Mesenchymal stem cell (in vitro differentiated cells and primary cell): ENCODE results near the gene EEA1.
A peak's percentile ranks its signal among the peaks of the same experiment; 100 is the strongest.

Experiments used
- DNase-seq: peaks from one replicate; pipeline ENCODE4 v3.0.0-alpha.2; 2013
- H2AFZ ChIP-seq: one replicate; pipeline ENCODE4 v1.6.1; 2013; ENCODE audit warnings: low read depth, mild to moderate bottlenecking, control low read depth, inconsistent platforms, low read length, moderate library complexity
- H2AK5ac ChIP-seq: 2 replicates; pipeline ENCODE4 v1.6.1; 2013; ENCODE audit warnings: low read length, moderate library complexity, mild to moderate bottlenecking, inconsistent platforms; ENCODE audit not compliant: severe bottlenecking
- H2BK120ac ChIP-seq: one replicate; pipeline ENCODE4 v1.6.1; 2013; ENCODE audit warnings: low read depth, mild to moderate bottlenecking, inconsistent platforms, low read length, moderate library complexity
- H2BK12ac ChIP-seq, 2 experiments: one replicate each; pipeline ENCODE4 v1.6.1; 2013; ENCODE audit warnings: inconsistent platforms in 2 of 2, low read length in 2 of 2, mild to moderate bottlenecking in 2 of 2, moderate library complexity in 2 of 2, control low read depth in 1 of 2
- H2BK15ac ChIP-seq: one replicate; pipeline ENCODE4 v1.6.1; 2013; ENCODE audit warnings: mild to moderate bottlenecking, low read depth, inconsistent platforms; ENCODE audit not compliant: poor library complexity, severe bottlenecking
- H2BK5ac ChIP-seq: 2 replicates; pipeline ENCODE4 v1.6.1; 2013; ENCODE audit warnings: low read depth, mild to moderate bottlenecking, low read length, control low read depth, inconsistent platforms; ENCODE audit not compliant: poor library complexity, severe bottlenecking
- H3K14ac ChIP-seq, 2 experiments: one replicate each; pipeline ENCODE4 v1.6.1; 2013; ENCODE audit warnings: inconsistent platforms in 2 of 2, low read length in 2 of 2, control low read depth in 1 of 2, mild to moderate bottlenecking in 1 of 2, moderate library complexity in 1 of 2
- H3K18ac ChIP-seq, 2 experiments: one replicate each; pipeline ENCODE4 v1.6.1; 2013; ENCODE audit warnings: inconsistent platforms in 2 of 2, low read length in 2 of 2, control low read depth in 1 of 2, low read depth in 1 of 2, mild to moderate bottlenecking in 1 of 2
- H3K23ac ChIP-seq, 2 experiments: one replicate each; pipeline ENCODE4 v1.6.1; 2013; ENCODE audit warnings: inconsistent platforms in 2 of 2, low read length in 2 of 2, mild to moderate bottlenecking in 2 of 2, moderate library complexity in 2 of 2, control low read depth in 1 of 2
- H3K27ac ChIP-seq: 2 replicates; pipeline ENCODE4 v1.5.1; 2013; ENCODE audit warnings: mild to moderate bottlenecking, moderate library complexity, low read length, control low read depth, inconsistent platforms; ENCODE audit not compliant: poor library complexity, severe bottlenecking
- H3K27me3 ChIP-seq, 2 experiments: 2 replicates each; pipeline versions ENCODE4 v1.6.1 to v1.7.0; 2013; ENCODE audit warnings: low read length in 2 of 2, mild to moderate bottlenecking in 2 of 2, moderate library complexity in 2 of 2, control low read depth in 1 of 2, inconsistent platforms in 1 of 2; ENCODE audit not compliant: control insufficient read depth in 1 of 2, insufficient read depth in 1 of 2
- H3K36me3 ChIP-seq, 2 experiments: 2 replicates each; pipeline versions ENCODE4 v1.6.1 to v1.7.0; 2013; ENCODE audit warnings: low read length in 2 of 2, control low read depth in 1 of 2, inconsistent platforms in 1 of 2, low read depth in 1 of 2, mild to moderate bottlenecking in 1 of 2; ENCODE audit not compliant: insufficient read depth in 2 of 2, control insufficient read depth in 1 of 2
- H3K4ac ChIP-seq, 2 experiments: one replicate each; pipeline ENCODE4 v1.6.1; 2013; ENCODE audit warnings: inconsistent platforms in 2 of 2, low read length in 2 of 2, mild to moderate bottlenecking in 2 of 2, moderate library complexity in 2 of 2, control low read depth in 1 of 2, low read depth in 1 of 2
- H3K4me1 ChIP-seq: 2 replicates; pipeline ENCODE4 v1.6.1; 2013; ENCODE audit warnings: low read depth, low read length, control low read depth; ENCODE audit not compliant: control insufficient read depth, insufficient read depth
- H3K4me2 ChIP-seq: 2 replicates; pipeline ENCODE4 v1.6.1; 2013; ENCODE audit warnings: low read length, mild to moderate bottlenecking, inconsistent platforms; ENCODE audit not compliant: poor library complexity, severe bottlenecking
- H3K4me3 ChIP-seq, 2 experiments: 2 replicates each; pipeline versions ENCODE4 v1.5.1 to v1.7.0; 2013; ENCODE audit warnings: low read length in 2 of 2, mild to moderate bottlenecking in 2 of 2, control low read depth in 1 of 2, low read depth in 1 of 2; ENCODE audit not compliant: insufficient read depth in 1 of 2
- H3K79me1 ChIP-seq: replicated peaks from 2 replicates; pipeline ENCODE4 v1.6.1; 2013; ENCODE audit warnings: mild to moderate bottlenecking, control low read depth, low read length, inconsistent platforms; ENCODE audit not compliant: poor library complexity, severe bottlenecking
- H3K9ac ChIP-seq: 2 replicates; pipeline ENCODE4 v1.7.0; 2013; ENCODE audit warnings: mild to moderate bottlenecking, low read length, moderate library complexity
- H3K9me3 ChIP-seq: 2 replicates; pipeline ENCODE4 v1.7.0; 2013; ENCODE audit warnings: mild to moderate bottlenecking, low read length; ENCODE audit not compliant: control insufficient read depth
- H4K8ac ChIP-seq: one replicate; pipeline ENCODE4 v1.6.1; 2013; ENCODE audit warnings: inconsistent platforms, mild to moderate bottlenecking, low read length, moderate library complexity
- H4K91ac ChIP-seq: one replicate; pipeline ENCODE4 v1.6.1; 2013; ENCODE audit warnings: mild to moderate bottlenecking, low read length, inconsistent platforms
- WGBS: methylation state at CpG from one replicate; pipeline ENCODE4 v1.1.7; 2013; ENCODE audit warnings: mixed read lengths; 5-methylcytosine and 5-hydroxymethylcytosine counted together

The EEA1 gene

GRCh38 chr12:92938638-92939037 lies 9.5 kb upstream of the EEA1 start:
- no peak for DNase-seq
- no peak overlapping the region for H3K4me2 ChIP-seq

GRCh38 chr12:92938018-92938417 lies 8.9 kb upstream of the EEA1 start:
- Histone ChIP-seq H3K27ac (no peak overlapping the region), H3K4me1 (no peaks in the 10 kb centered on the region), H2BK12ac (no peak overlapping the region), H2AFZ (no peak overlapping the region), H3K23ac (no peak overlapping the region), H3K9me3 (no peaks in the 10 kb centered on the region), H3K27me3 (no peaks in the 10 kb centered on the region), H4K8ac (no peak overlapping the region), H2BK120ac (no peak overlapping the region), H2BK15ac (no peak overlapping the region), H3K36me3 (no peaks in the 10 kb centered on the region), H3K18ac (no peak overlapping the region), H2AK5ac (no peak overlapping the region), H3K9ac (no peak overlapping the region), H3K4ac (no peak overlapping the region), H3K4me2 (no peak overlapping the region), H3K4me3 (no peak overlapping the region), H3K79me1 (no peaks in the 10 kb centered on the region), H3K14ac (no peak overlapping the region), H4K91ac (no peak overlapping the region), H2BK5ac (no peak overlapping the region)
- no peak for DNase-seq
- WGBS = 100% methylated on average over 1 of the region's 3 CpGs

More at GRCh38 chr12:92938638-92939037, 9.5 kb upstream of the EEA1 start:
- H3K18ac ChIP-seq = no peak overlapping the region
- H2AK5ac ChIP-seq = no peak overlapping the region
- H2BK5ac ChIP-seq = no peak overlapping the region
- no peaks in the 10 kb centered on the region for H3K36me3 ChIP-seq
- H3K4me1 ChIP-seq = peaks cover 1% of the 10 kb centered on the region
- no peak overlapping the region for H2BK15ac ChIP-seq
- no peaks in the 10 kb centered on the region for H3K79me1 ChIP-seq
- no peaks in the 10 kb centered on the region for H3K9me3 ChIP-seq
- H3K27ac ChIP-seq = no peak overlapping the region
- H3K9ac ChIP-seq = no peak overlapping the region
- no peak overlapping the region for H2BK120ac ChIP-seq
- no peak overlapping the region for H3K4ac ChIP-seq
- H4K8ac ChIP-seq = no peak overlapping the region
- H3K27me3 ChIP-seq = no peaks in the 10 kb centered on the region
- H2BK12ac ChIP-seq = peak overlapping the region in 1 of 2 experiments; percentile 60
- 88% methylated on average over 4 of the region's 4 CpGs for WGBS
- no peak overlapping the region for H2AFZ ChIP-seq
- no peak overlapping the region for H3K4me3 ChIP-seq
- H4K91ac ChIP-seq = no peak overlapping the region
- H3K14ac ChIP-seq = no peak overlapping the region
- no peak overlapping the region for H3K23ac ChIP-seq

GRCh38 chr12:92933606-92934005 lies 4.5 kb upstream of the EEA1 start:
- no peak overlapping the region for H3K9ac ChIP-seq
- H3K14ac ChIP-seq = no peak overlapping the region
- DNase-seq = no peak
- whole genome bisulfite sequencing = 73% methylated on average over 3 of the region's 3 CpGs
- no peaks in the 10 kb centered on the region for H3K79me1 ChIP-seq
- H3K27ac ChIP-seq = no peak overlapping the region
- H2BK15ac ChIP-seq = no peak overlapping the region
- no peak overlapping the region for H4K8ac ChIP-seq
- H3K4ac ChIP-seq = no peak overlapping the region
- H3K9me3 ChIP-seq = no peaks in the 10 kb centered on the region
- H3K4me2 ChIP-seq = no peak overlapping the region
- H2AK5ac ChIP-seq = no peak overlapping the region
- no peak overlapping the region for H3K4me3 ChIP-seq
- H2AFZ ChIP-seq = no peak overlapping the region
- no peaks in the 10 kb centered on the region for H3K36me3 ChIP-seq
- H3K18ac ChIP-seq = no peak overlapping the region
- H3K4me1 ChIP-seq = no peaks in the 10 kb centered on the region
- no peak overlapping the region for H2BK5ac ChIP-seq
- H2BK12ac ChIP-seq = no peak overlapping the region
- no peak overlapping the region for H4K91ac ChIP-seq
- no peaks in the 10 kb centered on the region for H3K27me3 ChIP-seq
- no peak overlapping the region for H2BK120ac ChIP-seq
- H3K23ac ChIP-seq = no peak overlapping the region

- Histone ChIP-seq H3K4me2 (no peak overlapping the region), H3K36me3 (no peaks in the 10 kb centered on the region)
- 89% methylated on average over 1 of the region's 3 CpGs for WGBS
Measured at GRCh38 chr12:92930421-92930820, 1.3 kb upstream of the EEA1 start.

More at GRCh38 chr12:92930421-92930820, 1.3 kb upstream of the EEA1 start:
- no peaks in the 10 kb centered on the region for H3K27me3 ChIP-seq
- no peaks in the 10 kb centered on the region for H3K9me3 ChIP-seq
- peak overlapping the region; percentile 29 for H2AK5ac ChIP-seq
- no peak overlapping the region for H3K4ac ChIP-seq
- H3K27ac ChIP-seq = no peak overlapping the region
- no peak overlapping the region for H2BK5ac ChIP-seq
- DNase-seq = no peak
- H3K23ac ChIP-seq = no peak overlapping the region
- peaks cover 5% of the 10 kb centered on the region for H3K4me1 ChIP-seq
- H2BK15ac ChIP-seq = no peak overlapping the region
- H3K14ac ChIP-seq = no peak overlapping the region
- H4K8ac ChIP-seq = no peak overlapping the region
- no peak overlapping the region for H2BK12ac ChIP-seq
- no peaks in the 10 kb centered on the region for H3K79me1 ChIP-seq
- H3K9ac ChIP-seq = peak overlapping the region; percentile 99
- no peak overlapping the region for H2AFZ ChIP-seq
- peak overlapping the region in 1 of 2 experiments; percentile 93 for H3K4me3 ChIP-seq
- no peak overlapping the region for H4K91ac ChIP-seq
- no peak overlapping the region for H3K18ac ChIP-seq
- no peak overlapping the region for H2BK120ac ChIP-seq
